Tibial nerve (tissue), 4 donors: Measurements from ENCODE around the gene RSPH1.

Experiments used
- EP300 ChIP-seq, 2 donors: sonication (generic); formaldehyde crosslinking; IDR thresholded peaks; one replicate each; pipeline ENCODE4 v1.6.1; 2017; ENCODE audit warnings: antibody characterized with exemption in 2 of 2, mild to moderate bottlenecking in 1 of 2
- POLR2A ChIP-seq, 2 donors: fragments of 450-650 bp; IDR thresholded peaks; one replicate each; pipeline ENCODE4 v1.6.1; 2017; ENCODE audit warnings: antibody characterized with exemption in 2 of 2, mild to moderate bottlenecking in 2 of 2, moderate library complexity in 2 of 2
- TF ChIP-seq, protein P1 (sequence below), 5 experiments: fragments of 200-600 bp in 3 of 5; fragments of 450-650 bp in 2 of 5; sonication (generic) in 3 of 5; IDR thresholded peaks; one replicate each; pipeline ENCODE4 v1.5.1; 2016 to 2019; ENCODE audit warnings: antibody characterized with exemption in 5 of 5, mild to moderate bottlenecking in 3 of 5, moderate library complexity in 2 of 5

- TF ChIP-seq, protein P1, sequence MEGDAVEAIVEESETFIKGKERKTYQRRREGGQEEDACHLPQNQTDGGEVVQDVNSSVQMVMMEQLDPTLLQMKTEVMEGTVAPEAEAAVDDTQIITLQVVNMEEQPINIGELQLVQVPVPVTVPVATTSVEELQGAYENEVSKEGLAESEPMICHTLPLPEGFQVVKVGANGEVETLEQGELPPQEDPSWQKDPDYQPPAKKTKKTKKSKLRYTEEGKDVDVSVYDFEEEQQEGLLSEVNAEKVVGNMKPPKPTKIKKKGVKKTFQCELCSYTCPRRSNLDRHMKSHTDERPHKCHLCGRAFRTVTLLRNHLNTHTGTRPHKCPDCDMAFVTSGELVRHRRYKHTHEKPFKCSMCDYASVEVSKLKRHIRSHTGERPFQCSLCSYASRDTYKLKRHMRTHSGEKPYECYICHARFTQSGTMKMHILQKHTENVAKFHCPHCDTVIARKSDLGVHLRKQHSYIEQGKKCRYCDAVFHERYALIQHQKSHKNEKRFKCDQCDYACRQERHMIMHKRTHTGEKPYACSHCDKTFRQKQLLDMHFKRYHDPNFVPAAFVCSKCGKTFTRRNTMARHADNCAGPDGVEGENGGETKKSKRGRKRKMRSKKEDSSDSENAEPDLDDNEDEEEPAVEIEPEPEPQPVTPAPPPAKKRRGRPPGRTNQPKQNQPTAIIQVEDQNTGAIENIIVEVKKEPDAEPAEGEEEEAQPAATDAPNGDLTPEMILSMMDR (IDR thresholded peaks at IDR 0.05): no peak
- TF ChIP-seq POLR2A (IDR thresholded peaks at IDR 0.05) (no peak), EP300 (IDR thresholded peaks at IDR 0.05) (no peak)
These were observed 39.6 kb downstream of the RSPH1 start for GRCh38 chr21:42456457-42456856.
